GM19351 (cell line): ENCODE measurements around the gene CYP24A1.

Experiments used
- ATAC-seq: cut with Tn5 transposase; IDR thresholded peaks from one replicate; pipeline ENCODE4 v1.9.1; 2021; ENCODE audit warnings: mild to moderate bottlenecking, moderate library complexity; ENCODE audit not compliant: unreplicated experiment

The CYP24A1 gene

GRCh38 chr20:54176610-54177009 lies 2.8 kb upstream of the CYP24A1 start:
- ATAC-seq = no peak

GRCh38 chr20:54174457-54175175 lies 830 bp upstream of the CYP24A1 start:
- ATAC-seq = no peak

- no peak for ATAC-seq
Observed at GRCh38 chr20:54172856-54173652, 732 bp downstream of the CYP24A1 start.

- ATAC-seq = no peak
Observed at GRCh38 chr20:54172532-54172855, 1.3 kb downstream of the CYP24A1 start.

GRCh38 chr20:54170963-54171362 lies 2.8 kb downstream of the CYP24A1 start:
- no peak for ATAC-seq

- no peak for ATAC-seq
Observed at GRCh38 chr20:54170026-54170471, 3.7 kb downstream of the CYP24A1 start.

GRCh38 chr20:54168961-54169862 lies 4.6 kb downstream of the CYP24A1 start:
- no peak for ATAC-seq

- no peak for ATAC-seq
Observed at GRCh38 chr20:54167909-54168872, 5.6 kb downstream of the CYP24A1 start.

GRCh38 chr20:54166987-54167662 lies 6.7 kb downstream of the CYP24A1 start:
- no peak for ATAC-seq

GRCh38 chr20:54165803-54166202 lies 8.0 kb downstream of the CYP24A1 start:
- ATAC-seq = no peak

GRCh38 chr20:54165014-54165413 lies 8.8 kb downstream of the CYP24A1 start:
- ATAC-seq = no peak

- no peak for ATAC-seq
Observed at GRCh38 chr20:54163402-54163801, 10.4 kb downstream of the CYP24A1 start.

GRCh38 chr20:54162378-54163009 lies 11.3 kb downstream of the CYP24A1 start:
- no peak for ATAC-seq

GRCh38 chr20:54161821-54162149 lies 12.0 kb downstream of the CYP24A1 start:
- ATAC-seq = no peak

GRCh38 chr20:54161008-54161820 lies 12.6 kb downstream of the CYP24A1 start:
- no peak for ATAC-seq

- no peak for ATAC-seq
Observed at GRCh38 chr20:54160065-54161007, 13.4 kb downstream of the CYP24A1 start.

- no peak for ATAC-seq
Observed at GRCh38 chr20:54158856-54159418, 14.8 kb downstream of the CYP24A1 start.
